NCI-H524 (cell line): ENCODE data around the gene COL11A1.

ENCODE experiments used
- DNase-seq, 2 experiments: peaks; one replicate each; lab custom pipeline; 2025; lab: John Stamatoyannopoulos, UW

COL11A1 gene

DNA sequence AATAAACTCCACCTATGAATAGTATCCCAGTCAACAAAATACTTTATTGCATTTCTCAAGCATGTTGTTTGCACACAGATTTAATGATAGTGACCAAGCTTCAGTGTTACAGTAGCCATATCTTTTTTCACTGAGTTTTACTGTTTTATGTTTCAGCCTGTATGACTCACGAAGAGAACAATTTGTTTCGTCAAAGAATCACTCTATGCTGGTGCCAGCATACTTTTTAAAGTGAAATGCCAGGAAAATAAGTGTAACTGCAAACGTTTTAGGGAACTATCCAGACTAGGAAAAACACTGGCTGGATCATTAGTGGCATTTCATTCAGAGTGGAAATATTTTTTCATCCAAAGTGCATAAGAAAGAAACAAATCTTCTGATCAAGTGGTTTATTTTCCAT, 210.8 kb downstream of the COL11A1 start:
- no peak for DNase-seq

GRCh38 chr1:102896771-102897170, 211.6 kb downstream of the COL11A1 start:
- DNase-seq, result no peak

DNA sequence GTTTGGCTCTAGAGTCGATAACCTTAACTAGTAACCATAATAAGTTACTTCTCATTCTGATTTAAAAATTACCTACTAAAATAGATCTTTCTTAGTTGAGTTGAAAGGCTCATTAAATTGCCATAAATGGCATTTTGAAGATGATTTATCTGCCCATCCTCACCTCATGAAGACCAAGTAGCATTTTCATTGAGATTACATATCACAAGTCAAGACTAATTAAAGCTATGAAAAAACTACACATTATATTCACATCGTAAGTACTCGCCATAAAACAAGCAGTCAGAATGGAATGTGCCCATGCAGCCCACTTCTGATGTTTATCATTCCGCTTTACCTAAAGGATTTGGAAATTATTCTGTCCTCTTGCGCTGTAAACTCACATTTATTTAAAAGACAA, 212.0 kb downstream of the COL11A1 start:
- DNase-seq, result no peak

- DNase-seq, result no peak
These were observed 216.3 kb downstream of the COL11A1 start for GRCh38 chr1:102891868-102892625.

GRCh38 chr1:102886638-102887037, 221.7 kb downstream of the COL11A1 start:
- DNase-seq, result no peak

- DNase-seq, result no peak
These were observed 224.1 kb downstream of the COL11A1 start for GRCh38 chr1:102884238-102884637.

DNA sequence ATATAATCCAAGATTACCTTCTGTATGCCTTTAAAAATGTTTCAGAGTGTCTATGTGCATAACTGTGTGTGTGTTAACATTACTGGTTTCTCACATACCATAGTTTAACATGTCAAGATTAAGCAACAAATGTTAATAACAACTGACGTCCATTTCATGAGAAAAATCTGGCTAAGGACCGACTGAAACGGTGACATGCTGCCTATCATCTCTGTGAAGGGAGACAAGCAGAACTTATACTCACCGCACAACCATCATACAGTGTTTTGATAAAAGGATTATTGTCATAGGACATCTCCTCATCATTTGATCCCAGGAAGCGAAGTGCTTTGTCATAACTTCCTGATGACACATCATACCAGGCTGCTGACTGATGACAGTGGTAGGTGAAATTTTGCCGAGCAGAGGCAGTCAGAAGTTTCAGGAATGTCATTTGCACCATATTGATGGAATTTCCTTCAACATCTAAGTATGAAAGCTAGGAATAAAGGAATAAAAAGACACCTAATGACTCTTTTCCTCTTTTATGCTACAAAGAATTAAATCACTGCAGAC, 228.8 kb downstream of the COL11A1 start:
- no peak for DNase-seq

DNA sequence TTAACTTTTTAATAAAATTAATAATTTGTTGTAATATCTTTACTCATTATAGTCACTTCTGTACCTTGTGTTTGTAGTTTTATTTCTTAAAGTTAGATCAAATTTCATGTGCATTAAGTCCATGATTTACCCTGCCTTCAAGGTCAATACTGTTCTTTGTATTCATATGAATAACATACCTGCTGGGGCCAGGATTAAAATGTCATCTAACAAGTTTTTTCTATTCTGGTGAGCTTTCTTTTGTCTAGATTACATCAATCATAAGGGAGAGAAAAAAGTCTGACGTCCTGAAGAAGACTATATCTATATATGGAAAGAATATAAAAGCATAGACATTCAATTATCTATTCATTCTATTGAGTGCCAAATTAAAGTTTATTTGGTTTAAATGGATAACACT, 232.6 kb downstream of the COL11A1 start:
- no peak for DNase-seq

DNA sequence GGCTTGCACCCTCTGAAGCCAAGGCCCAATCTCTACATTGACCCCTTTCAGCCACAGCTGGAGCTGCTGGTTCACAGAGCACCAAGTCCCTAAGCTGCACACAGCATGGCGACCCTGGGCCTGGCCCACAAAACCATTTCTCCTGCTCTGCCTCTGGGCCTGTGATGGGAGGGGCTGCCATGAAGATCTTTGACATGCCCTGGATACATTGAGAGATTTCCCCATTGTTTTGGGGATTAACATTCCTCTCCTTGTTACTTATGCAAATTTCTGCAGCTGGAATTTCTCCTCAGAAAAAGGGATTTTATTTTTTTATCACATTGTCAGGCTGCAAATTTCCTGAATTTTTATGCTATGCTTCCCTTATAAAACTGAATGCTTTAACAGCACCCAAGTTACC, 235.8 kb downstream of the COL11A1 start:
- DNase-seq, result no peak

DNA sequence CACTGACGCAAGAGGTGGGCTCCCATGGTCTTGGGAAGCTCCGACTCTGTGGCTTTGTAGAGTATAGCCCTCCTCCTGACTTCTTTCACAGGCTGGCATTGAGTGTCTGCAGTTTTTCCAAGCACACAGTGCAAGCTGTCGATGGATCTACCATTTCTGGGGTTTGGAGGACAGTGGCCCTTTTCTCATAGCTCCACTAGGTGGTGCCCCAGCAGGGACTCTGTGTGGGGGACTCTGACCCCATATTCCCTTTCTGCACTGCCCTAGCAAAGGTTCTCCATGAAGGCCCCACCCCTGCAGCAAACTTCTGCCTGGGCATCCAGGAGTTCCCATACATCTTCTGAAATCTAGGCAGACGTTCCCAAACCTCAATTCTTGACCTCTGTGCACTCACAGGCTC, 236.2 kb downstream of the COL11A1 start:
- DNase-seq, result no peak

- no peak for DNase-seq
These were observed 244.6 kb downstream of the COL11A1 start for GRCh38 chr1:102863704-102864103.

DNA sequence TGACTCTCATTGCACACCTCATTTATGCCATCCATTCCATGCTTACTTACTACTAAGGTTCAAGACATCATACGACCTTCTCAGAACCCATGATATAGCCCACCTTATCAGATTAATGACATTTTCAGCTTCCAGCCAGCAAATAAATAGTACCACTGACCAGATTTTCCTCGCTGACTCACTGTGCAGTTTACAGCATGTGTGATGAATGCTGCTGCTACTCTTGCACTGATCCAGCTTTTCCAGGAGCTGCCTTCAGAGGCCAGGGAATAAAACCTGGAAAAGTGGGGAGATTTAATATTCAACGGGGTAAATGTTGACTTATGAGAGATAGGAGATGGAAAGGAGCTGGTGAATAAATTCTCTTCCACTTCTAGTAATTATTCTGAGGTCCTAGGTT, 247.1 kb downstream of the COL11A1 start:
- no peak for DNase-seq

DNA sequence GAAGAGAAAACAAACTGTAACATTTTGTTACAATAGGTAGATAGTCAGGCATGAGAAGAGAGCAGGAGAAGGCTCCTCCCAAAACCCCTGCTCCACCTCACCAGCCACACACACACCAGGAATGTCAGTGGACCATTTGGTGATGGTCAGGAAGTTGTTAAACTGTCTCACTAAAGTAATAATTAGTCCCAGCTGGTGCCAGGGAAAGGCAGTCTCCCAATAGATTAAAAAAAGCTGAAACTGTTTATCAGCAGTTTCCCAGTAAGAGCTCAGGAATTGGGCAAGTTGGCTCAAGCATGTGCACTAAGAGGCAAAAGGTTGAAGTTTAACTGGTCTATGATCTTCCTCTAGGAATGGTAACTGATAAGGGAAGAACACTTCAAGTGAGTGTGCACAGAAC, 249.6 kb downstream of the COL11A1 start:
- DNase-seq, result no peak

GRCh38 chr1:102857251-102857650, 251.1 kb downstream of the COL11A1 start:
- DNase-seq, result no peak

DNA sequence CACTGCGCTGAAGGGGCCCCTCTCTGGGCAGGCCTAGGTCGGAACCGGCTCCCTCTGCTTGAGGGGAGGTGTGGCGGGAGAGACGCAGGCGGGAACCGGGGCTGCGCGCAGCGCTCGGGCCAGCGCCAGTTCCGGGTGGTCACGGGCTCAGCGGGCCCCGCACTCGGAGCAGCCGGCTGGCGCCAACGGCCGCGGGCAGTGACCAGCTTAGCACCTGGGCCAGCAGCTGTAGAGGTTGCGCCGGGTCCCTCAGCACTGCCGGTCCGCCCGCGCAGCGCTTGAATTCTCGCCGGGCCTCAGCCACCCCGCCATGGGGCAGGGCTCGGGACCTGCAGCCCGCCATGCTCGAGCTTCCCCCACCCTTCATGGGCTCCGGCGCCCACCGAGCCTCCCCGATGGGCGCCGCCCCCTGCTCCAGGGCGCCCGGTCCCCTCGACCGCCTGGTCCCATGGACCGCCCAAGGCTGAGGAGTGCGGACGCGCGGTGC, 254.6 kb downstream of the COL11A1 start:
- DNase-seq, result no peak

GRCh38 chr1:102853136-102853535, 255.2 kb downstream of the COL11A1 start:
- no peak for DNase-seq

DNA sequence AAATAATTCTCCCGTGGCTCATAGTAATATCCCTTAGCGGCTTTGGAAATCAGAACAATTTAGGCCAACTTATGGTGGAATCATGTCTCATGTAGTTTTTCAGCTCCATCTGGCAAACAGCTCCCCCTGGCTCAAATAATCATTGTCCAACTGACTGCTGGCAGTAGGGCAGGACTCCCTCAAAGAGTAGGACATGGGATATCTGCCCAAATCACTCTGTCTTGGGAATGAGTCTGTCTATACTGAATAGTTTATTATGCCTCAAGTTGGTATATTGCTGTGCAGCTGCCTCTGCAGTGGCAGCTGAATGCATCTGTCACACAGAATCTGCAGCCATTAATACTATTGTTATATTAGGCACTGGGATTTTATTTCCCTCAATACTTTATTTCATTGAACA, 255.7 kb downstream of the COL11A1 start:
- DNase-seq, result no peak

DNA sequence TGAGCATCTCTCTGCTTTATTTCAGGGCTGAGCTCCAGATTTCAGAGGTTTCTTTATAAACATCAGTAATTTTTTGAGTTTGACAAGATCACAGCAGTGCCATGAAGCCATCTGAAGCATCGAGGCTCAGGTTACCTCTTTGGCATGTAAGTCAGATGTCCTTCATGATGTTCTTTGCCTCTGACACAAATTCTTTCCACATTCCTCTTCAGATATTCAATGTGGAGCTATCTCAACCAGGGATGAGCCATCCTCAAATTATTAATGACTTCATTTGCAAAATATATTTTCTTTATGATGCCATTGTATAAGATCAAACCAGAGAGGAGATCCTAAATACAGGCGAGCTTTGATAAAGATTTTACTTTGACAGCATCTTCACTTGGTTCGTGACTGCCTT, 256.7 kb downstream of the COL11A1 start:
- DNase-seq, result no peak

DNA sequence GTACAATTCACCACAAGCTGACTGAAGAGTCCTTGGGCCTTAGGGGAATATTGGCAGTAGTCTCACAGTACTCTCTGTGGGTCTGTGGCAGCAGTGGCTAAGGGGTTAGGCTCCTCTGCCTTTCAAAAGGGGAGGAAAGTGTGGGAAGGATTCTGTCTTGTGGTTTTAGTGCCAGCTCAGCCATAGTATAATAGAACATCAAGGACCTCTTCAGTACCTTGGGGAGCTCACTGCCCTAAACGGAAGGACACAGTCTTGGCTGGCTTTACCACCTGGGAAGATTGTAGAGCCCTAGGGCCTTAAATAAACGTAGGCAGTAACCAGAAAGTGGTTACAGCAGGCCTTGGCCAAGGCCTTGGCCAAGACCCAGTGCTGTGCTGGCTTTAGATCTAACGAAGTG, 265.7 kb downstream of the COL11A1 start:
- DNase-seq, result no peak

GRCh38 chr1:102840741-102841140, 267.6 kb downstream of the COL11A1 start:
- DNase-seq, result no peak

- DNase-seq, result no peak
These were observed 270.3 kb downstream of the COL11A1 start for GRCh38 chr1:102838016-102838415.

DNA sequence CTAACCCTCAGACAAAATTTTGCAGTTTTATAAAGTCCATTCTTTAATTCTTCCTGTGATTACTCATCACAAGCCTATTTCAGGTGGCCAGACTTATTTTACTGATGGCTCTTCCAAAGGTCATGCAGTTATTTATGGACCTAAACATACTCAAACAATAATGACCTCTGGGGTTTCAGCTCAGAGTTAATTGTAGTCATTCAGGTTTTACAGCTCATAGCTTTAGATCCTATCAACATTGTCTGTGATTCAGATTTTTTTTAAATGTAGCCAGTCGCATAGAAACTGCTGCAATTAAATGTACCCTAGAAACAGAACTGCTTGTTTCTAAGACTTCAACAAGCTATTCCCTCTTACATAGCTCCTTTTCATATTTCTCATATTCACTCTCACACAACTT, 270.8 kb downstream of the COL11A1 start:
- DNase-seq, result no peak

- no peak for DNase-seq
These were observed 271.3 kb downstream of the COL11A1 start for GRCh38 chr1:102836991-102837390.
